GM08714 (cell line): ENCODE results near the gene C1orf198.

Experiments used
- H3K4me3 ChIP-seq: fragments of 200-500 bp; sonication (Bioruptor generic); 2 replicates; pipeline ENCODE4 v1.5.1; 2014; ENCODE audit warnings: mild to moderate bottlenecking, low read length, inconsistent platforms
- ZNF274 ChIP-seq: IDR thresholded peaks from 2 replicates; pipeline ENCODE4 v1.6.1; 2012; ENCODE audit warnings: mild to moderate bottlenecking, low read depth, low read length

C1orf198 gene

DNA sequence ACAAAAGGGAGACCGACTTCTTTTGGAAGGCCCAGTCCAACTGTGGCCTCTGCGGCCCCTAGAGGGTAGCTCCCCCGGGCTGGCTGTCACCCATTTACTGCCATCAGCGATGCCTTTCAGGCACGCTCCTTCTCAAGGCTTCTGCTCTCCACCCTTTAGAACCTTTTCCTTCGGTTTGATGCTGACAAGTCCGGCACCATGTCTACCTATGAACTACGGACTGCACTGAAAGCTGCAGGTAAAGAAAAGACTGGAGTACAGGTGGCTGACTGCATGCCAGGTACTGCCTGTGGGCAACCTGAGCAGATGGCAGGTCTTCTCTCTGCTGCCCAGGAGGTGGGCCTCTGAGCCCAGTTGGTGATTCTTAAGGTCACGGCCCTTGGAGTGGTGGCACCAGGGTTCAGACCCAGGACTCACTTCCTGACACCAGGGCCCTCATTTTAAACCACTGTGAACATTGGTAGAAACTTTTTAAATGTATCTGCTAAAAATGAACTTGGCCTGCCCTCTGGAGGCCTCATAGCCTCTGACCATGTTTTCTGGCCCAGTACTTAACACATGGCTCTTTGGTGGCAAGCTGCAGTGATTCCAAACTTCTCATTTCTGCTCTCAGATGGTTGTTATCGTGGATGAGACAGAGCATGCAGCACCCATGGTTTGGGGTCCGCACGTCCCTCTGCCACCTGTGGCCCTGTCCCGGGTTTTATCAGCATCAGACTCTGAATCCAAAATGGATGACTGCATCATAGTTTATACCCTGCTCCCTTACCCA, 75.4 kb downstream of the C1orf198 start:
- no peak overlapping the region for H3K4me3 ChIP-seq
- no peak for TF ChIP-seq ZNF274

DNA sequence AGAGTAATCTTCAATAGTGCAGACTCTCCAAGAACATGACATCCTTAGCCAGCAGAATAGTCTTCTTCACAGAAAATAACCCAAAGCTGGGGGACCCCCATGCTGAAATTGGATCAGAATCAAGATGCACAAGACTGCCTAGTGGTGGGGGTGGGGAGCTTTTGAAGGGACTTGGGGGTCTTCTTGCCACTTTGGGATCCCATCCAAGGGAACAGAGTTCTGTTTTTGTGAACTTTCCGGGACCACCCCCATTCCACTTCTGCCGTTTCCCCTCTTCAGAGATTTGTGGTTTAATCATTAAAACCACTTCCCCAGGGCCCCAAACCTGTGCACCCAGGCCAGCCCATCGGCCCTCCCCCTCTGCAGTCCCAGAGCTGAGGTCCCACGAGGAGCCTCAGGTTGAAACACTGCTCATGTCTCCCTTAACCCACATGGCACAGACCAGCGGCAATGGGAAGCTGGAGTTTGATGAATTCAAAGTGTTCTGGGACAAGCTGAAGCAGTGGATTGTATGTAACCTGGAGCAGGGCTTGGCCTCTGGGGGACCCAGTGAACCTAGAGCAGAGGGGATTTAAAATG, 76.2 kb downstream of the C1orf198 start:
- TF ChIP-seq ZNF274, result no peak
- no peak overlapping the region for H3K4me3 ChIP-seq

DNA sequence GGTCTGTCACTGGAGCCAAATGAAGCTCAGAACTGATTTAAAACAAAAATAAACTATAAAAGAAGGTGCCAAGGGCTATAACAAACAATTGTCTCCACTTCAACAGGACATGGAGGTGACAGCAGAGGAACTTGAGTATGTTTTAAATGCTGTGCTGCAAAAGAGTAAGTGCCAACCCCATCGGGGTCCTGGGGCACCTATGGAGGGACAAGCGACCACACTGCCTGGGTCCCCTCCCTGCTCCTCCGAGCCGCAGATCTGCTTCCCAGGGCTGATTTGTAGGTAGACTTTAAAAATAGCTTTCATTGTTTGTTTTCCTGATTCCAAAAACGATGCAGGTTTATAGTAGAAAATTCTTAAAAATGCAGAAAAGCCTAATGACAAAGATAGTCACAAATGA, 78.3 kb downstream of the C1orf198 start:
- TF ChIP-seq ZNF274, result no peak
- H3K4me3 ChIP-seq, result no peak overlapping the region

- TF ChIP-seq ZNF274, result no peak
- no peak overlapping the region for H3K4me3 ChIP-seq
These were observed 79.6 kb downstream of the C1orf198 start for GRCh38 chr1:230788561-230789275.

DNA sequence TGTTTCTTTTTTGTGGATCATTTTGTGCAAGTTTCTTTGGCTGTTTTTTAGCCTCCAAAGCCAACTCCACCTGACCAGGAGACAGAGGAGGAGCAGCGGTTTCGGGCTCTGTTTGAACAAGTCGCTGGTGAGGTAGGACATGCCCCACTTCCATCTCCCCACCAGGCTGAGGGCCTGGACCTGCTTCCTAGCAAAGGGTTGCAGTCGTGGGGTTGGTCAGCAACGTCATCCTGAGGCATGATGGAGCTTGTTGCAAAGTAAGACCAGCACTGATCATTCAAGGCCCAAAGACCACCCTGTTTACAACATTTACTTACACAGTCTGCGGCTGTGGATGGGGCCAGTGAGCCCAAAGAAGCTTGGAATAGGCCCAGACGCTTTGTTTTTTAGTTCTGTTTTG, 80.8 kb downstream of the C1orf198 start:
- TF ChIP-seq ZNF274, result no peak

More for the DNA sequence above, 80.8 kb downstream of the C1orf198 start:
- no peak overlapping the region for H3K4me3 ChIP-seq
